Endothelial cell of hepatic sinusoid (primary cell): ENCODE data around the gene FH.

Experiments used
- in situ Hi-C: cut with HindIII; loops from 2 replicates; pipeline ENCODE4 v1.10.0; 2017; ENCODE audit warnings: low sequenced_read_pairs

The FH gene

GRCh38 chr1:241460098-241460873 lies 59.3 kb downstream of the FH start:
- in situ Hi-C loops: no loop called here

- in situ Hi-C loops: no loop called here
Observed at GRCh38 chr1:241459186-241459802, 60.3 kb downstream of the FH start.

DNA sequence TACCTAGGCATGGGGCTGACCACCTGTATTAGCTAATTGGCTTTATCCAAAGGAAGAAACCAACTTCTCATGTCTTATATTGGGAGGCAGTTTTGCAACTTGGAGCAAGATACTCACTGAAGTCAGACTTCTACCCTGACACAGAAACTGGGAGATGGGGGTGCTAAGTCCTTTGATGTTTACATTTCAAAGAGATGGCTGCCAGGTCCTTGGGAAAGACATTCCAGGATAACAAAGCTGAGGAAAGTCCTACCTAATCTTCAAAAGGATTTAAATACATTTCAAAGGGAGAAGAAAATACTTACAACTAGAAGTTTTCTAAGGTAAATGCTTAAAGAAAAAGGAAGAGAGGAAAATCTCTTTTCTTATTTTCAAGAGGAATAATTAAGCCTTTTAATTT lies 62.1 kb downstream of the FH start:
- in situ Hi-C loops: no loop called here

DNA sequence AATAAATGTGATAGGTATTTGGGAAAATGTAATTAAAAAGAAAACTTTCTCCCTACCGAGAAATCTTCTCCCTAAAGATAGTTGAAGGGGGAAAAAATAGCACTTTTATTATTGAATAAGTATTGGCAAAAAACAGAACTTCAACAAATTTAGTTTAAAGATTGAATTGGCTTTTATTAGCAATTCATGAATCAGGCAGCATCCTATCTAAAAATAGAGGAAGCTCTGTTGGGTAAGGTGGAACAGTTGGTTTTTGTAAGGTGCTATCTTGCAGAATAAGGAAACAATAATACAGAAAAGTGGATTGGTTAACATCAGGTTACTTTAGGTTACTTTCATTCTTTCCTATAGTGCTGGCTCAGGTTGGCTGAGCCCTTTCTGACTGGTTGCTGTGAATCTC lies 62.8 kb downstream of the FH start:
- in situ Hi-C loops: no loop called here

GRCh38 chr1:241453732-241454131 lies 65.8 kb downstream of the FH start:
- in situ Hi-C loops: no loop called here

GRCh38 chr1:241451956-241452355 lies 67.6 kb downstream of the FH start:
- in situ Hi-C loops: no loop called here
